PC-9 (cell line): ENCODE data around the gene CDH11. TPM values are rescaled to one million over a fixed set of nuclear protein-coding genes. Genes with fewer than 3 reads are reported as not detected.

Experiments
- BruUV-seq: library from RNA; stranded (reverse); fragments of 400-500 nt; replicated peaks from 2 replicates; lab custom pipeline; 2021; lab: Mats Ljungman, UMichigan
- CTCF ChIA-PET: fragments of 300-600 bp; sonication (Branson Sonifier 250); formaldehyde crosslinking; loops from one replicate; lab custom pipeline; 2022; ENCODE audit warnings: antibody characterized with exemption; lab: Charles Lee
- POLR2A ChIA-PET: fragments of 300-600 bp; sonication (Branson Sonifier 250); formaldehyde crosslinking; loops from one replicate; lab custom pipeline; 2022; ENCODE audit warnings: antibody characterized with exemption; ENCODE audit not compliant: unreplicated experiment; lab: Charles Lee
- DNase-seq, 2 experiments: peaks; one replicate each; pipeline versions ENCODE4 v3.0.0 to v3.0.0-alpha.2; 2015 to 2022; ENCODE audit warnings: mixed read lengths in 1 of 2
- H2AFZ ChIP-seq: fragments of 200-600 bp; sonication (generic); 2 replicates; pipeline ENCODE4 v1.8.1; 2017; ENCODE audit warnings: antibody characterized with exemption
- H3F3A ChIP-seq: fragments of 200-600 bp; sonication (generic); 2 replicates; pipeline ENCODE4 v1.8.1; 2017; ENCODE audit warnings: antibody characterized with exemption, mild to moderate bottlenecking, low read depth; ENCODE audit not compliant: insufficient read depth
- H3K27ac ChIP-seq: fragments of 200-600 bp; sonication (generic); 2 replicates; pipeline ENCODE4 v1.6.1; 2016; ENCODE audit warnings: mixed run types
- H3K27me3 ChIP-seq: fragments of 200-600 bp; sonication (generic); 2 replicates; pipeline ENCODE4 v1.6.1; 2016; ENCODE audit warnings: low read depth, mixed run types; ENCODE audit not compliant: insufficient read depth
- H3K36me3 ChIP-seq: fragments of 200-600 bp; sonication (generic); 2 replicates; pipeline ENCODE4 v1.6.1; 2016; ENCODE audit warnings: low read depth, mixed run types
- H3K4me1 ChIP-seq: fragments of 200-600 bp; sonication (generic); replicated peaks from 2 replicates; pipeline ENCODE4 v1.6.1; 2016; ENCODE audit warnings: mixed run types; ENCODE audit not compliant: insufficient read depth
- H3K4me2 ChIP-seq: fragments of 200-600 bp; sonication (generic); 2 replicates; pipeline ENCODE4 v1.6.1; 2017; ENCODE audit warnings: mixed run types
- H3K4me3 ChIP-seq: fragments of 200-600 bp; sonication (generic); 2 replicates; pipeline ENCODE4 v1.6.1; 2016; ENCODE audit warnings: mixed run types
- H3K79me2 ChIP-seq: fragments of 200-600 bp; sonication (generic); 2 replicates; pipeline ENCODE4 v1.6.1; 2017; ENCODE audit warnings: low read depth, mixed run types
- H3K9me2 ChIP-seq: fragments of 200-600 bp; sonication (generic); 2 replicates; pipeline ENCODE4 v1.8.1; 2017; ENCODE audit warnings: mild to moderate bottlenecking; ENCODE audit not compliant: insufficient read depth
- H3K9me3 ChIP-seq: fragments of 200-600 bp; sonication (generic); 2 replicates; pipeline ENCODE4 v1.8.1; 2016; ENCODE audit warnings: low read depth; ENCODE audit not compliant: insufficient read depth
- H4K20me1 ChIP-seq: fragments of 200-600 bp; sonication (generic); 2 replicates; pipeline ENCODE4 v1.8.1; 2017; ENCODE audit not compliant: insufficient read depth
- CTCF ChIP-seq: fragments of 200-600 bp; sonication (generic); conservative IDR thresholded peaks from 2 replicates; pipeline ENCODE4 v1.6.1; 2017; ENCODE audit warnings: mixed run types, antibody characterized with exemption, mild to moderate bottlenecking, moderate library complexity
- EZH2 ChIP-seq: fragments of 200-600 bp; sonication (generic); IDR thresholded peaks from 2 replicates; pipeline ENCODE4 v1.8.0; 2017; ENCODE audit warnings: antibody characterized with exemption, low read depth
- intact Hi-C: fragments of 100-400 bp; cut with micrococcal nuclease; formaldehyde crosslinking; loops from one replicate; pipeline ENCODE4 v1.10.0; 2022; ENCODE audit not compliant: unreplicated experiment
- total RNA-seq: library from RNA; stranded (reverse); gene quantifications from 2 replicates; pipeline ENCODE4 v1.2.3, GENCODE V29; 2021

CDH11 gene
- total RNA-seq, 1 experiment from 2014 or later, result not detected

GRCh38 chr16:64993464-64993863 lies 128.4 kb downstream of the CDH11 start:
- intact Hi-C loops, result no loop called here
- Histone ChIP-seq H3K79me2 (no peaks in the 10 kb centered on the region), H3K4me1 (no peaks in the 10 kb centered on the region), H3K4me3 (no peak overlapping the region), H2AFZ (no peak overlapping the region), H3K27ac (no peak overlapping the region), H4K20me1 (no peaks in the 10 kb centered on the region), H3K9me3 (no peaks in the 10 kb centered on the region), H3K27me3 (peaks cover 4% of the 10 kb centered on the region; the same call in 1 of the 2 replicates), H3K9me2 (no peaks in the 10 kb centered on the region), H3K36me3 (no peaks in the 10 kb centered on the region), H3F3A (no peaks in the 10 kb centered on the region), H3K4me2 (no peak overlapping the region)
- no peak for TF ChIP-seq CTCF
- no peak for TF ChIP-seq EZH2
- BruUV-seq, result no TSS peak
- no peak for DNase-seq
- ChIA-PET POLR2A (no interaction called here), CTCF (no interaction called here)

GRCh38 chr16:64991001-64991400 lies 130.9 kb downstream of the CDH11 start:
- intact Hi-C loops, result no loop called here

GRCh38 chr16:64990101-64990500 lies 131.8 kb downstream of the CDH11 start:
- intact Hi-C loops, result no loop called here
- Histone ChIP-seq H4K20me1 (no peaks in the 10 kb centered on the region; the same call in 1 of the 2 replicates), H3K4me3 (no peak overlapping the region), H3K9me2 (no peaks in the 10 kb centered on the region), H3F3A (no peaks in the 10 kb centered on the region), H3K4me2 (no peak overlapping the region), H3K79me2 (no peaks in the 10 kb centered on the region), H3K4me1 (no peaks in the 10 kb centered on the region), H2AFZ (no peak overlapping the region), H3K27me3 (peaks cover 17% of the 10 kb centered on the region), H3K36me3 (no peaks in the 10 kb centered on the region), H3K9me3 (no peaks in the 10 kb centered on the region), H3K27ac (no peak overlapping the region)
- BruUV-seq, result no TSS peak
- DNase-seq, result no peak
- no peak for TF ChIP-seq EZH2
- no peak for TF ChIP-seq CTCF
- CTCF ChIA-PET, result no interaction called here
- POLR2A ChIA-PET, result no interaction called here

More at GRCh38 chr16:64991001-64991400, 130.9 kb downstream of the CDH11 start:
- Histone ChIP-seq H3K9me2 (no peaks in the 10 kb centered on the region), H3K9me3 (no peaks in the 10 kb centered on the region), H3K79me2 (no peaks in the 10 kb centered on the region), H3K27ac (no peak overlapping the region), H3K4me2 (no peak overlapping the region), H4K20me1 (no peaks in the 10 kb centered on the region), H2AFZ (no peak overlapping the region), H3K36me3 (no peaks in the 10 kb centered on the region), H3K4me3 (no peak overlapping the region), H3K27me3 (peaks cover 17% of the 10 kb centered on the region), H3F3A (no peaks in the 10 kb centered on the region), H3K4me1 (no peaks in the 10 kb centered on the region)
- ChIA-PET POLR2A (no interaction called here), CTCF (no interaction called here)
- BruUV-seq, result no TSS peak
- no peak for DNase-seq
- TF ChIP-seq EZH2, result no peak
- TF ChIP-seq CTCF, result no peak
